Sigmoid colon (tissue), 4 donors: ENCODE data around the gene EVA1A.

Source experiments
- CTCF ChIP-seq, 4 experiments: fragments of 450-650 bp in 3 of 4; fragments of 200-600 bp in 1 of 4; IDR thresholded peaks; one replicate each; pipeline ENCODE4 v1.5.1; 2016 to 2019; ENCODE audit warnings: antibody characterized with exemption in 4 of 4, mild to moderate bottlenecking in 3 of 4, moderate library complexity in 2 of 4
- POLR2A ChIP-seq, 2 donors: fragments of 450-650 bp; IDR thresholded peaks; one replicate each; pipeline ENCODE4 v1.6.1; 2016; ENCODE audit warnings: antibody characterized with exemption in 2 of 2, mild to moderate bottlenecking in 2 of 2, moderate library complexity in 2 of 2
- POLR2AphosphoS5 ChIP-seq, 4 donors: sonication (generic); formaldehyde crosslinking; IDR thresholded peaks; one replicate each; pipeline ENCODE4 v1.6.1; 2017; ENCODE audit warnings: antibody characterized with exemption in 4 of 4

- TF ChIP-seq POLR2AphosphoS5 (IDR thresholded peaks at IDR 0.05) (no peak), CTCF (IDR thresholded peaks at IDR 0.05) (no peak), POLR2A (IDR thresholded peaks at IDR 0.05) (no peak)
Measured at GRCh38 chr2:75450068-75450467, 110.7 kb downstream of the EVA1A start.
